Rectal smooth muscle tissue (tissue), 1 donor: ENCODE data around the gene DNAH17.

ENCODE experiments used
- H3K27ac ChIP-seq: one replicate; pipeline ENCODE4 v1.7.0; 2013; ENCODE audit warnings: low read depth, low read length, inconsistent platforms
- H3K27me3 ChIP-seq: one replicate; pipeline ENCODE4 v1.7.0; 2013; ENCODE audit warnings: low read length; ENCODE audit not compliant: control insufficient read depth, insufficient read depth
- H3K36me3 ChIP-seq: one replicate; pipeline ENCODE4 v1.7.0; 2013; ENCODE audit warnings: low read length; ENCODE audit not compliant: control insufficient read depth, insufficient read depth
- H3K4me1 ChIP-seq: one replicate; pipeline ENCODE4 v1.7.0; 2013; ENCODE audit warnings: low read length; ENCODE audit not compliant: control insufficient read depth, insufficient read depth
- H3K4me3 ChIP-seq: one replicate; pipeline ENCODE4 v1.7.0; 2013; ENCODE audit warnings: low read length
- H3K9ac ChIP-seq: one replicate; pipeline ENCODE4 v1.7.0; 2013; ENCODE audit warnings: low read length

The DNAH17 gene

GRCh38 chr17:78374631-78375274 is 202.4 kb downstream of the DNAH17 start:
- Histone ChIP-seq H3K27me3 (no peaks in the 10 kb centered on the region), H3K36me3 (no peaks in the 10 kb centered on the region), H3K27ac (no peak overlapping the region), H3K9ac (no peak overlapping the region), H3K4me1 (peaks cover 3% of the 10 kb centered on the region), H3K4me3 (no peak overlapping the region)

- Histone ChIP-seq H3K4me1 (peaks cover 3% of the 10 kb centered on the region), H3K9ac (no peak overlapping the region), H3K4me3 (no peak overlapping the region), H3K36me3 (no peaks in the 10 kb centered on the region), H3K27ac (no peak overlapping the region), H3K27me3 (no peaks in the 10 kb centered on the region)
These were observed 203.0 kb downstream of the DNAH17 start for GRCh38 chr17:78374189-78374588.
